SK-MEL-5 (cell line): ENCODE data around the gene VSIG1. TPM values are rescaled to one million over a fixed set of nuclear protein-coding genes. Genes with fewer than 3 reads are reported as not detected.

Experiments
- DNase-seq: peaks from one replicate; pipeline ENCODE4 v3.0.0-alpha.2; 2016; ENCODE audit warnings: low read depth, low spot score
- in situ Hi-C: cut with HindIII; loops from 2 replicates; pipeline ENCODE4 v1.10.0; 2016; ENCODE audit warnings: low sequenced_read_pairs, high pct_unique_total_duplicates, low pct_unique_long_range_greater_than_20kb
- polyA plus RNA-seq, 2 experiments: library from polyadenylated mRNA; depleted of rRNA; stranded (reverse); fragments of >200 nt; gene quantifications; 2 replicates each; pipeline ENCODE4 v1.2.3, GENCODE V29; 2015
- total RNA-seq: library from RNA; depleted of rRNA; stranded (reverse); fragments of >200 nt; shearing (Covaris generic); gene quantifications from 2 replicates; pipeline ENCODE4 v1.2.3, GENCODE V29; 2014; rRNA removed

Gene VSIG1
- total RNA-seq = not detected in 2 replicates
- not detected in 2 replicates for polyA plus RNA-seq (2015; cell fraction: cytosol; rRNA removed)
- not detected in 2 replicates for polyA plus RNA-seq (2015; cell fraction: nucleus; rRNA removed)

GRCh38 chrX:108044554-108045256, at the start of gene VSIG1:
Gene VSIG1 (plus strand): TSS chrX:108045065. CDS start chrX:108045131, 66 bp downstream.
- DNase-seq = no peak
- in situ Hi-C loops = no loop called here

GRCh38 chrX:107996124-107996523, 48.7 kb upstream of the VSIG1 start:
- in situ Hi-C loops = no loop called here
- DNase-seq = no peak

GRCh38 chrX:108000751-108001150, 44.1 kb upstream of the VSIG1 start:
- no peak for DNase-seq
- in situ Hi-C loops = no loop called here

- in situ Hi-C loops = no loop called here
- peak; percentile 69 for DNase-seq
These were observed 43.5 kb upstream of the VSIG1 start for GRCh38 chrX:108001218-108001814.

DNA sequence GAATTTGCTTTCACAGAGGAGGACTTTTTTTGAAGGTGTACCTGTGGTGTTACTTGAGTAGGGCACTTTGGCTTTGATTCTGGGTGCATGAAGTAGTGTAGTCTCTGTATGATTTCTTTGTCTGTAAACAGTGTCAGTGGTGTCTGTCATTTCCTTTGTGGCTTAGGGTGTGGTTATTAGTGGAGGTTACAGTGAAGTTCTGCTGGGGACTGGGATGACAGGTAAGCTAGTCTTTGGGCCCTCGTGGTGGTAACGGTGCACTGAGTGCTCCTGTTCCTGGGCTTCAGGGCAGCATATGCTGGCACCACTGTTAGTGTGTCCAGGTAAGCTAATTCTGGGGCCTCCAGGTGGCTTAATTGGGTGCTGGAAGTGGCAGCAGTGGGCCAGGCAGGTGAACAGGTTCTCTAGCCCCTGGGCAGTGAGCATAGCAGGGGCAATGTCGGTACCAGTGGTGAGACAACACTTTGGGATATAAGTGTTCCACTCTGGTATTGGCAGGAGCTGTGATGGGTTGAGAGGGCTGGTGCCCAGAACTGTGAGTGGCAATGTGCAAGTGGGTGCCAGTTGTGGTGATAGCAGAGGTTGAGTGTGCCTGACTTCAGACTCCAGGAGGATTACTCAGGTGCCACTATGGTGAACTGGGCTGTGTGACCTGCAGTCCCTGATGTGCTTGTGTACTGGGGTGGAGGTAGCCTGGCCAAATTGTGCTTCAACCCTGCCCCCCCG, 26.0 kb upstream of the VSIG1 start:
- in situ Hi-C loops = no loop called here
- DNase-seq = no peak

DNA sequence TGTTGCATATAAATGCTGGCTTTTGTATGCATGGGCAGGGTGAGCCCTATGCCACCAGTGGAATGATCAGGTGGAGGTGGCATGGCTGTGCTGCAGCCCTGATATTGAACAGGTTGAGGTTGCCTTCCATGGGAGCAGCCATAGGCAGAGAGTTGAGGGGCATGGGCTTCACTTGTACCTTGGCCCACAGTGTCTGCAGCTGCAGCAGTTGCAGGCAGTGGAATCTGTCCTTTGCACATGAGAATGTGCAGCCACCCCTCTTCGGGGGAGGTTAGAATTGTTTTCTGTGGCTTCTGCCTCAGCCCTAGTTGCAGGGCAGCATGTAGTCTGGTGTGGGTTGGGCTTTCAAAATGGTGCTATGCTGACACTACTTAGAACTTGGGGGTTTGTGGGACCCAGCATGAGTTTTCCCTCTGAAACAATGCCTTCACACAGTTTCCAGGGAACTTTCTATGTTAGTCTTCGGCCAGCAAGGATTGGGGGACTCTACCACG, 25.4 kb upstream of the VSIG1 start:
- no peak for DNase-seq
- in situ Hi-C loops = no loop called here

DNA sequence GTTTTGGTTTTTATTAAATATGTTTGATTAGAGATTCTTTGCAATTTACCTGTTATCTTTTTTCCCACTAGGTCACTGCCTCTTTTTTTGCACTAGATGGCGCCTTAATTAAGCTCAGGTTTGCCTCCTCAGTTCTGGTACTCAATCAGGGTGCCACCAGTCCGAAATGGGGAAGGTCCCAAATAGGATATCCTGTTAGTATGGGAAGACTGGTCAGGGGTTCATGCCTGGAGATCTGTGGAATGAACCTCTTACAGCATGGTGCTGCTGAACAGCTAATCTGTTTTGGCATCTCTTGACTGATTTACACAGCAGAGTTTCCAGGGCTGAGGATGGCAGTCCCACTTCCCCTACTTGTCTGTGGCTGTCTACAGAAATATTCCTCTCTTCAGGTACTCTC, 24.2 kb upstream of the VSIG1 start:
- in situ Hi-C loops = no loop called here
- DNase-seq = peak; percentile 39

DNA sequence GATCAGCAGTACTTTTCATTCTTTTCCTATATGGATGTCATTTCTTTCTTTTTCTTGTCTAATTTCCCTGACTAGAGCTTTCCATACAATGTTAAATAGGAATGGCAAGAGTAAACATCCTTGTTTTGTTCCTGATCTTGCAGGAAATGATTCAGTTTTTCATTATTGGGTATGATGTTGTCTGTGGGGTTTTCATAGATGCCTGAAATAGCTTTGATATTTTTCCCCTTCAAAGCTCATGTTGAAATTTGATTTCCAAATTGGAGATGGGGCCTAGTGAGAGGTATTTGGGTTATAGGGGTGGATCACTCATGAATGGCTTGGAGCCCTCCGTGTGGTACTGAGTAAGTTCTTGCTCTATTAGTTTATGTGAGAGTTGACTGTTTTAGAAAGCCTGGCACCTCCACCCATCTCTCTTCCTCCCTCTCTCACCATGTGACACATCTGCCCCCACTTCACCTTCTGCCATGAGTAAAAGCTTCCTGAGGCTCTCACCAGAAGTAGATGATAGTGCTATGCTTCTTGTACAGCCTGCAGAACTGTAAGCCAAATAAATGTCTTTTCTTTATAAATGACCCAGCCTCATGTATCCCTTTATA, 22.3 kb upstream of the VSIG1 start:
- in situ Hi-C loops = no loop called here
- no peak for DNase-seq

DNA sequence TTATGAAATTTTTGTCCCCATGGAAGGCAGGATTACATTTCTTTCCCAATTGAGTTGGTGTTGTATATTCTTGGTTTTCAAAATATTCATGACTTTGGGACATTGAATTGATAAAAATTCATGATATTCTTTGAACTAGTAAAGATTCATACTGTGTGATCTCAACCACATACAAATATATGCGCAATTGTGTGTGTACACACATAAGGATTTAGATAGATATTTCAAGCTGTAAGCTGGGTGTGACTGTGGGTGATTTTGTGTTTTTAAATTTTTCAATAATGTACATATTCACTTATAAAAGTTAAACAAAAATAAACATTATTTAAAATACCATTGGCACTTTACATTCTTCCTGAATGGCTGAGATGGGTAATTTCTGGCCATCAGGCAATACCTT, 19.5 kb upstream of the VSIG1 start:
- no peak for DNase-seq
- in situ Hi-C loops = no loop called here

- no peak for DNase-seq
- in situ Hi-C loops = no loop called here
These were observed 18.8 kb upstream of the VSIG1 start for GRCh38 chrX:108025954-108026600.

- no peak for DNase-seq
- in situ Hi-C loops = no loop called here
These were observed 16.0 kb upstream of the VSIG1 start for GRCh38 chrX:108028854-108029253.

DNA sequence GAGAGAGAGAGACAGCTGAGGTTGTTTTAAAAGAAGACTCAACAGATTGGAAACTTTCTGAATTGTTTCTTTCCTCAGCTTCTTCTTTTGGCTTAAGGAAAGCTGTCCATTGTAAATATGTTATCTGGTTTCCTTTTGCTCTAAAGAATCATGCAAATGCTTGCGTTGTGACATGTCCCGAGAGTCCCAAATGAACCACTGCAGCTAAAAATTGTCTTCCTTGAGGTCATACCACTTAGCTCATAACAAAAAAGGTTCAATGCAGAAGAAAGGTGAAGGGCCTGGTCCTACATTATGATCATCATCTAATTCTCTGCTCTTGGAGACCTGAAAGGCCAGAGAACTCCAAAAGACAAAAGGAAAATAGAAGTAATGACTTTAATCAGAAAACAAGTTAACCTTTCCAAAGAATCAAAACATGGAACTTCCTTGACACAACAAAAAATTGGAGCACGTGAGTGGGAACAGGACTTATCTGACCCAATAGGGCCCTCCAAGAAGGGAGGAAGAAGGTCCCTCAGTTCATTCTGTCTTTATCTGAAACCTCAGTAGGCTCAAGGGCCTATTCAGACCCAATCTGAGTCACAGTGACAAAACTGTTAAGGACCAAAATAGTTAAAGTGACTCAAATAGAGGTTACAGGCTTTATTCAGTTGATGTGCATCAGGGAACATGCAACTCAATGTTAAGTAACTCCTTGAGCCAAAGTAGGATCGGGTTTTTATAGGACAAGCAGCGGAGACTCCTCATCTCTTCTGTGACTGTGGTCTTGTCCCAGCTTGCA, 14.7 kb upstream of the VSIG1 start:
- in situ Hi-C loops = no loop called here
- no peak for DNase-seq

DNA sequence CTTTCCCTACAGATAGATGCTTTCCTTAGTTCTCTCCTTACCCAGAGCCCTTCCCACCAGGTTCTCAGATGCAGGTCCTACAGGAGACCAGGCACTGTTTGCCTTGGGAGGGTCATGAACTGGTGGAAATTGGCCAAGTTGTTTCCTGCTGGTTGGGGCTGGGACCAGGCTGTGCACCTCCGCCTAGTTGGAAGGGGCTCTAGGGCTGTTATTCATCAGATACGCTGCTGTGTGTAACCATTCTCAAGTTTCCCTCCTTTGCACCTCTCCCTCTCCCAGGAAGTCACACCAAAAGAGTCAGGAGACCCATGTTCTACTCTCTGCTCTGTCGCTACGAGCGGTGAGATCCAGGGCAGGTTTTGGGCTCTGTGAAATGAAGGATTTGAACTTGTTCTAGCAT, 11.9 kb upstream of the VSIG1 start:
- in situ Hi-C loops = no loop called here
- DNase-seq = no peak

GRCh38 chrX:108033890-108034289, 11.0 kb upstream of the VSIG1 start:
- in situ Hi-C loops = no loop called here

GRCh38 chrX:108034725-108035124, 10.1 kb upstream of the VSIG1 start:
- DNase-seq = no peak
- in situ Hi-C loops = no loop called here

More at GRCh38 chrX:108033890-108034289, 11.0 kb upstream of the VSIG1 start:
- DNase-seq = no peak

DNA sequence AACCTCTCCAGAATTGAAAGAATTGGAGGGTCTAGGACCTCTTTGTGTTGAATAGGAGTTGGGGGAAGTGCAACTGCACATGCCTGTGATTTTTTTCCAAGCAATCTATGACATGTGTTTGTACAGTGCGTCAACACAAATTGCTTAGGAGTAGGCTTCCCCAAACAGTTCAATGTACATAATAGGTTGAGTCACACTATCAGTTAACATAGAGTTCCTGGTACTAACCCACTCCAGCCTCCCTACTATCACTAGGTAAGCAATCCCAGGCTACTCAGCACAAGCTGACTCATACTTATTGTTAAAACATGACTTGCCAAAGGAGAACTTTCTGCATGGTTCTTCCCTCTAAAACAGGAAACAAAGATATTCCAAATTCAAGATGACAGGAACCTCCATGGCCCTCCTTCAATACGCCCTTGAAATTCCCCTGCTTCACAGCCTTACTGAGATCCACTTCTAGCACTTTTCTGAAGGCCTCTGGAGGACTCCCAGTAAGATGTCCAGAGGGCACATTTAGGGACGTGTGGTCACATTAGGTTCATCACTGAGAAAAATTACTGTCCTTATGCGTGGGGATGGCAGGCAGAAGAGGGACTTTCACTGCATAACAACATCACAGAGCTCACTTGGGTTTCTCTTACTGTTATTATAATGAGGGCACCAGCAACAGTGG, 8.4 kb upstream of the VSIG1 start:
- DNase-seq = no peak
- in situ Hi-C loops = no loop called here
